GM23248 (cell line): Measurements from ENCODE around the gene SHROOM3. TPM values are rescaled to one million over a fixed set of nuclear protein-coding genes. Genes with fewer than 3 reads are reported as not detected.

Experiments
- DNase-seq: peaks from one replicate; pipeline ENCODE4 v3.0.0-alpha.2; 2015
- H2AFZ ChIP-seq: fragments of 200-600 bp; sonication (generic); 2 replicates; pipeline ENCODE4 v1.6.1; 2016; ENCODE audit warnings: antibody characterized with exemption
- H3F3A ChIP-seq: fragments of 200-600 bp; sonication (generic); 2 replicates; pipeline ENCODE4 v1.6.1; 2016; ENCODE audit warnings: mild to moderate bottlenecking, antibody characterized with exemption, mixed run types; ENCODE audit not compliant: insufficient read depth
- H3K27ac ChIP-seq: fragments of 200-600 bp; sonication (generic); 2 replicates; pipeline ENCODE4 v1.5.1; 2016; ENCODE audit warnings: mild to moderate bottlenecking
- H3K27me3 ChIP-seq: fragments of 200-600 bp; sonication (generic); replicated peaks from 2 replicates; pipeline ENCODE4 v1.6.1; 2016; ENCODE audit warnings: mild to moderate bottlenecking; ENCODE audit not compliant: insufficient read depth
- H3K36me3 ChIP-seq: fragments of 200-600 bp; sonication (generic); 2 replicates; pipeline ENCODE4 v1.6.1; 2016; ENCODE audit warnings: low read depth, mild to moderate bottlenecking
- H3K4me1 ChIP-seq: fragments of 200-600 bp; sonication (generic); 2 replicates; pipeline ENCODE4 v1.6.1; 2016; ENCODE audit warnings: mild to moderate bottlenecking; ENCODE audit not compliant: insufficient read depth
- H3K4me2 ChIP-seq: fragments of 200-600 bp; sonication (generic); one replicate; pipeline ENCODE4 v1.6.1; 2016; ENCODE audit warnings: mild to moderate bottlenecking; ENCODE audit not compliant: unreplicated experiment
- H3K4me3 ChIP-seq: fragments of 200-600 bp; sonication (generic); 2 replicates; pipeline ENCODE4 v1.5.1; 2016; ENCODE audit warnings: mild to moderate bottlenecking
- H3K79me2 ChIP-seq: fragments of 200-600 bp; sonication (generic); 2 replicates; pipeline ENCODE4 v1.6.1; 2016; ENCODE audit warnings: mild to moderate bottlenecking; ENCODE audit not compliant: insufficient read depth
- H3K9ac ChIP-seq: fragments of 200-600 bp; sonication (generic); 2 replicates; pipeline ENCODE4 v1.6.1; 2016; ENCODE audit warnings: mild to moderate bottlenecking
- H3K9me2 ChIP-seq: fragments of 200-600 bp; sonication (generic); 2 replicates; pipeline ENCODE4 v1.6.1; 2016; ENCODE audit warnings: mixed run types, mild to moderate bottlenecking, moderate library complexity; ENCODE audit not compliant: insufficient read depth
- H3K9me3 ChIP-seq: fragments of 200-600 bp; sonication (generic); one replicate; pipeline ENCODE4 v1.6.1; 2017; ENCODE audit warnings: low read depth
- H4K20me1 ChIP-seq: fragments of 200-600 bp; sonication (generic); 2 replicates; pipeline ENCODE4 v1.6.0; 2016; ENCODE audit not compliant: insufficient read depth
- EZH2 ChIP-seq: fragments of 200-600 bp; sonication (generic); IDR thresholded peaks from 2 replicates; pipeline ENCODE4 v1.6.1; 2018; ENCODE audit warnings: antibody characterized with exemption, mild to moderate bottlenecking; ENCODE audit not compliant: insufficient read depth, poor library complexity, severe bottlenecking
- EZH2phosphoT487 ChIP-seq: fragments of 200-600 bp; sonication (generic); IDR thresholded peaks from 2 replicates; pipeline ENCODE4 v1.6.1; 2018; ENCODE audit warnings: antibody characterized with exemption, moderate library complexity, mild to moderate bottlenecking, low read depth; ENCODE audit not compliant: insufficient read depth
- WGBS, 2 experiments: methylation state at CpG; one replicate each; pipeline ENCODE4 v1.1.6; 2015 to 2017; ENCODE audit warnings: low lambda C conversion rate in 2 of 2, low coverage in 1 of 2; ENCODE audit errors: missing lambda C conversion rate in 2 of 2; 5-methylcytosine and 5-hydroxymethylcytosine counted together
- in situ Hi-C: fragments of 300-500 bp; cut with MboI; formaldehyde crosslinking; loops from 2 replicates; pipeline ENCODE4 v1.15.0; 2020
- polyA plus RNA-seq: library from polyadenylated mRNA; unstranded; fragments of >200 nt; fragmentation: Nextera tagmentation; extraction: Ambion mirVana; gene quantifications from 2 replicates; pipeline ENCODE4 v1.2.1, GENCODE V29; 2016
- total RNA-seq: library from RNA; depleted of rRNA; stranded (reverse); fragments of >200 nt; shearing (Covaris generic); gene quantifications from 2 replicates; pipeline ENCODE4 v1.2.3, GENCODE V29; 2014

Gene SHROOM3
- total and polyA plus RNA-seq, 2 experiments from 2014 or later = 9.7 to 44.6 TPM

GRCh38 chr4:76806346-76806745, 371.3 kb downstream of the SHROOM3 start:
- no peak for DNase-seq
- Histone ChIP-seq H3K27me3 (no peaks in the 10 kb centered on the region), H3K4me1 (peaks cover 32% of the 10 kb centered on the region), H3K27ac (no peak overlapping the region), H2AFZ (no peak overlapping the region), H3F3A (peaks cover 26% of the 10 kb centered on the region), H3K4me2 (no peak overlapping the region), H3K36me3 (no peaks in the 10 kb centered on the region), H4K20me1 (no peaks in the 10 kb centered on the region), H3K9me2 (no peaks in the 10 kb centered on the region), H3K9me3 (no peaks in the 10 kb centered on the region), H3K79me2 (no peaks in the 10 kb centered on the region), H3K9ac (no peak overlapping the region), H3K4me3 (no peak overlapping the region)
- WGBS, 2 experiments = 85 to 90% methylated on average over 3 of the region's 3 CpGs
- no peak for TF ChIP-seq EZH2
- no peak for TF ChIP-seq EZH2phosphoT487
- in situ Hi-C loops = no loop called here

GRCh38 chr4:76806757-76807156, 371.7 kb downstream of the SHROOM3 start:
- H3K4me1 ChIP-seq = peaks cover 36% of the 10 kb centered on the region
- no peaks in the 10 kb centered on the region for H3K9me2 ChIP-seq
- H3K27me3 ChIP-seq = no peaks in the 10 kb centered on the region
- no peak overlapping the region for H3K9ac ChIP-seq
- in situ Hi-C loops = no loop called here
- no peaks in the 10 kb centered on the region for H4K20me1 ChIP-seq
- H3K4me2 ChIP-seq = no peak overlapping the region
- 72 to 81% methylated on average over 1 of the region's 1 CpG for WGBS, 2 experiments
- no peak overlapping the region for H3K27ac ChIP-seq
- no peak for TF ChIP-seq EZH2
- no peak for TF ChIP-seq EZH2phosphoT487
- H2AFZ ChIP-seq = no peak overlapping the region
- H3K79me2 ChIP-seq = no peaks in the 10 kb centered on the region
- H3K36me3 ChIP-seq = no peaks in the 10 kb centered on the region
- H3F3A ChIP-seq = peaks cover 26% of the 10 kb centered on the region
- no peak overlapping the region for H3K4me3 ChIP-seq
- no peaks in the 10 kb centered on the region for H3K9me3 ChIP-seq
- no peak for DNase-seq

GRCh38 chr4:76809594-76810305, 374.7 kb downstream of the SHROOM3 start:
- Histone ChIP-seq H3K9me3 (no peaks in the 10 kb centered on the region), H3K9ac (no peak overlapping the region), H3K4me1 (peaks cover 21% of the 10 kb centered on the region), H3K9me2 (no peaks in the 10 kb centered on the region), H4K20me1 (no peaks in the 10 kb centered on the region), H3F3A (peaks cover 10% of the 10 kb centered on the region; the same call in 1 of the 2 replicates), H3K4me3 (no peak overlapping the region), H3K27ac (peak overlapping the region; percentile 26; the same call in 1 of the 2 replicates), H2AFZ (no peak overlapping the region), H3K27me3 (no peaks in the 10 kb centered on the region), H3K79me2 (no peaks in the 10 kb centered on the region), H3K36me3 (no peaks in the 10 kb centered on the region), H3K4me2 (no peak overlapping the region)
- TF ChIP-seq EZH2phosphoT487 (no peak), EZH2 (no peak)
- peak; percentile 64 for DNase-seq
- 67 to 69% methylated on average over 10 of the region's 10 CpGs for WGBS, 2 experiments
- in situ Hi-C loops = no loop called here

- Histone ChIP-seq H3K27ac (no peak overlapping the region), H3K4me3 (no peak overlapping the region), H2AFZ (peak overlapping the region; percentile 66), H3K4me2 (peak overlapping the region; percentile 36), H3K9ac (no peak overlapping the region), H3K27me3 (no peaks in the 10 kb centered on the region), H3K9me2 (no peaks in the 10 kb centered on the region), H4K20me1 (no peaks in the 10 kb centered on the region), H3F3A (peaks cover 10% of the 10 kb centered on the region; the same call in 1 of the 2 replicates), H3K79me2 (no peaks in the 10 kb centered on the region), H3K4me1 (peaks cover 21% of the 10 kb centered on the region), H3K9me3 (no peaks in the 10 kb centered on the region), H3K36me3 (no peaks in the 10 kb centered on the region)
- in situ Hi-C loops = no loop called here
- 12 to 15% methylated on average over 12 of the region's 12 CpGs for WGBS, 2 experiments
- DNase-seq = peak; percentile 45
- TF ChIP-seq EZH2 (no peak), EZH2phosphoT487 (no peak)
Measured at GRCh38 chr4:76811604-76812412, 376.8 kb downstream of the SHROOM3 start.
